IPS-18a (cell line): ENCODE results near the gene RFXAP.

ENCODE experiments used
- H3K27ac ChIP-seq: one replicate; pipeline ENCODE4 v1.5.1; 2013; ENCODE audit warnings: low read length
- H3K27me3 ChIP-seq: one replicate; pipeline ENCODE4 v1.6.1; 2013; ENCODE audit warnings: mild to moderate bottlenecking, low read length; ENCODE audit not compliant: control insufficient read depth, insufficient read depth
- H3K36me3 ChIP-seq: one replicate; pipeline ENCODE4 v1.6.1; 2013; ENCODE audit warnings: low read depth, low read length; ENCODE audit not compliant: control insufficient read depth
- H3K4me1 ChIP-seq: one replicate; pipeline ENCODE4 v1.6.1; 2013; ENCODE audit warnings: low read depth, low read length; ENCODE audit not compliant: control insufficient read depth
- H3K4me3 ChIP-seq: one replicate; pipeline ENCODE4 v1.5.1; 2013; ENCODE audit warnings: low read length
- H3K9ac ChIP-seq: one replicate; pipeline ENCODE4 v1.6.1; 2013; ENCODE audit warnings: mild to moderate bottlenecking, low read length, moderate library complexity
- H3K9me3 ChIP-seq: one replicate; pipeline ENCODE4 v1.6.1; 2013; ENCODE audit warnings: low read depth, low read length; ENCODE audit not compliant: control insufficient read depth

The RFXAP gene

GRCh38 chr13:36870050-36870692 is 51.1 kb downstream of the RFXAP start:
- H3K36me3 ChIP-seq, result no peaks in the 10 kb centered on the region
- H3K9me3 ChIP-seq, result no peaks in the 10 kb centered on the region
- H3K9ac ChIP-seq, result no peak overlapping the region
- peaks cover 2% of the 10 kb centered on the region for H3K4me1 ChIP-seq
- no peaks in the 10 kb centered on the region for H3K27me3 ChIP-seq
- no peak overlapping the region for H3K4me3 ChIP-seq
- H3K27ac ChIP-seq, result no peak overlapping the region

DNA sequence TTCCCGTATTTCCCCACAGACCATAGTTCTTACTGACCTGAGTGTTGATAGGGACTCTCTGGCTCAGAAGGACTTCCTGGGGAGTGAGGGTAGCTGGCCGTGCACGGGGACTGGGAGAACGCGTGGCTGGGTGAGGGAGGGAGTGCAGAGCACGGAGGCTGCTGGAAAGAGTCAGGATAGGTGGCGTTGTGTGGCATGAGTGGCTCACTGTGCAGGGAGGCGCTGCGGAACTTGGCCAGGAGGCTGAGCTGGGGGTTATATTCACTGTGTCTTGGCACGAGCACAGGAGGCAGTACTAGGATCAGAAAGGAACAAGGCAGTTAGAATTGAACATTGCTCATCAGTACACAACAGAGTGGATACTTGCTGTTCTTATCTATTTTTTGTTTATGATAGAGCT is 53.6 kb downstream of the RFXAP start:
- Histone ChIP-seq H3K9ac (no peak overlapping the region), H3K27ac (no peak overlapping the region), H3K36me3 (no peaks in the 10 kb centered on the region)

DNA sequence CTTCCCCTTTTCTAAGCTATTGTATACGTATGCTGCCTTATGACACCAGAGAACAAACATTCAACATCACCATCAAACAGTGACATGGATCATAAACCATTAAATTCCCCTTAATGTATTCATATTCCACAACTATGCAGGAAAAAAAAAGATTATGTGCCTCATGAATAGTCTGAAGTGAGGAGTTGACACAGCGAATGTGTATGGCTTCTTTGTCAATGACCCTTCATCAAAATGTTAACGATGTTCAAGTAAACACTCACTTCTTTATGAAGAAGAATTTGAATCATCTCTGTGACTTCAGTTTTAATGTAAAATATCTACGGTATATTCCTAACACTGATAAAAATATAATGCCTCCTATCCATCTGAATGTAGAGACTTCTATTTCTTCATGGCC is 56.4 kb downstream of the RFXAP start:
- H3K9ac ChIP-seq, result no peak overlapping the region
- H3K27me3 ChIP-seq, result no peaks in the 10 kb centered on the region
- no peak overlapping the region for H3K4me3 ChIP-seq
- no peaks in the 10 kb centered on the region for H3K36me3 ChIP-seq
- no peaks in the 10 kb centered on the region for H3K9me3 ChIP-seq
- no peak overlapping the region for H3K27ac ChIP-seq
- H3K4me1 ChIP-seq, result peaks cover 2% of the 10 kb centered on the region

More for the DNA sequence above, 53.6 kb downstream of the RFXAP start:
- Histone ChIP-seq H3K4me1 (peaks cover 2% of the 10 kb centered on the region), H3K27me3 (no peaks in the 10 kb centered on the region), H3K4me3 (no peak overlapping the region), H3K9me3 (no peaks in the 10 kb centered on the region)

- H3K27me3 ChIP-seq, result no peaks in the 10 kb centered on the region
Measured at GRCh38 chr13:36875961-36876360, 56.9 kb downstream of the RFXAP start.

More at GRCh38 chr13:36875961-36876360, 56.9 kb downstream of the RFXAP start:
- peaks cover 2% of the 10 kb centered on the region for H3K4me1 ChIP-seq
- no peak overlapping the region for H3K27ac ChIP-seq
- H3K36me3 ChIP-seq, result no peaks in the 10 kb centered on the region
- no peak overlapping the region for H3K4me3 ChIP-seq
- no peaks in the 10 kb centered on the region for H3K9me3 ChIP-seq
- no peak overlapping the region for H3K9ac ChIP-seq
